GM12864 (cell line): ENCODE data around the gene NHLRC4.

Experiments used
- DNase-seq: peaks from one replicate; pipeline ENCODE4 v3.0.0-alpha.2; 2011; ENCODE audit warnings: low read depth
- H3K4me3 ChIP-seq: 2 replicates; pipeline ENCODE4 v1.5.1; 2011; ENCODE audit warnings: mild to moderate bottlenecking, low read depth, low read length, control low read depth
- TF ChIP-seq, protein P1 (sequence below): IDR thresholded peaks from 2 replicates; pipeline ENCODE4 v1.5.1; 2011; ENCODE audit warnings: low read depth, mild to moderate bottlenecking, moderate library complexity, low read length, control low read depth, inconsistent platforms; ENCODE audit errors: missing control alignments

The NHLRC4 gene

GRCh38 chr16:527015-527903 is 39.5 kb upstream of the NHLRC4 start, which contains the start of gene CAPN15:
CAPN15 (plus strand) TSS chr16:527712; CDS start chr16:546839, 19,127 bp downstream.
- peak within 1 kb of the TSS; percentile 91 for H3K4me3 ChIP-seq
- peak; percentile 38 for DNase-seq
- TF ChIP-seq, protein P1, sequence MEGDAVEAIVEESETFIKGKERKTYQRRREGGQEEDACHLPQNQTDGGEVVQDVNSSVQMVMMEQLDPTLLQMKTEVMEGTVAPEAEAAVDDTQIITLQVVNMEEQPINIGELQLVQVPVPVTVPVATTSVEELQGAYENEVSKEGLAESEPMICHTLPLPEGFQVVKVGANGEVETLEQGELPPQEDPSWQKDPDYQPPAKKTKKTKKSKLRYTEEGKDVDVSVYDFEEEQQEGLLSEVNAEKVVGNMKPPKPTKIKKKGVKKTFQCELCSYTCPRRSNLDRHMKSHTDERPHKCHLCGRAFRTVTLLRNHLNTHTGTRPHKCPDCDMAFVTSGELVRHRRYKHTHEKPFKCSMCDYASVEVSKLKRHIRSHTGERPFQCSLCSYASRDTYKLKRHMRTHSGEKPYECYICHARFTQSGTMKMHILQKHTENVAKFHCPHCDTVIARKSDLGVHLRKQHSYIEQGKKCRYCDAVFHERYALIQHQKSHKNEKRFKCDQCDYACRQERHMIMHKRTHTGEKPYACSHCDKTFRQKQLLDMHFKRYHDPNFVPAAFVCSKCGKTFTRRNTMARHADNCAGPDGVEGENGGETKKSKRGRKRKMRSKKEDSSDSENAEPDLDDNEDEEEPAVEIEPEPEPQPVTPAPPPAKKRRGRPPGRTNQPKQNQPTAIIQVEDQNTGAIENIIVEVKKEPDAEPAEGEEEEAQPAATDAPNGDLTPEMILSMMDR = no peak

DNA sequence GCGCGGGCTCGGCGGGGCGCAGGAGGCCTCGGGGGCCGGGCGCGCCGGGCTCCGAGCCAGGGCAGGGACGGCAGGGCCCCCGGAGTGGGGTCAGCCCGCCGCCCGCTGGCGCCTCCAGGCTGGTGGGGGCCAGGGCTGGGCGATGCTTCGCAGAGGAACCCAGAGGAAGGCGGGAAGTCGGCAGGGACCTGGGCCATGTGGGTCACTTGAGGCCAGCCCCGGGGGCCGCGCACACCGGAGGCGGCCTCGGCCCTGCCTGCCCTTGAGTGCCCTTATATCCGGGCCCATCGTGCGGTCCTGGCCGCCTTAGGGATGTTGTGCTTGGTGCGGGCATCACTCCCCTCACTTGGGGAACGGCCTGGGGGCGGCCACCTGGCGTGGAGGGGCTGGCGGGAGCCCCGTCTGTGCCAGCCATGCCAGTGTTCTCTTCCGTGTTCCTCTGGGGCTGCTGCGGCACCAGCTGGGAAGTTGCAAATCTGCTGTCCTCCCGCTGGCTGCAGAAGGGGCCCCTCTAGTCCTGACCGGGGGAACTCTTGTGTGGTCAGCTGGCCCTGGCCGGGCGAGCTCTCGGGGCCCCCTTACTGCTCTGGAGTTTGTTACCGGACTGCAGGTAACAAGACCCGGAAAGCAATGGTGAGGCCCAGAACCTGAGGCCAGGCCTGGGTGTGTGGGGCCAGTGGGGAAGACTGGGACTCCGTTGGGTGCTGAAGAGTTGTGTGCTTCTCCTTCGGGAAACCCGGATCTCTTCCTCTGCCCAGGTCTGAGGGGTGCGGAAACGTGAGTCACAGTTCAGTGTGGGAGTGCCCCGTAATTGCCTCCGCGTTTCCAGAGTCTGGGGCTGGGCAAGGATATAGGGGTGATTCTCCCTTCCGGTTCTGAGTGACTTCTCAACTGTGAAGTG is 38.4 kb upstream of the NHLRC4 start:
- no peak for DNase-seq
- TF ChIP-seq, protein P1 = no peak

DNA sequence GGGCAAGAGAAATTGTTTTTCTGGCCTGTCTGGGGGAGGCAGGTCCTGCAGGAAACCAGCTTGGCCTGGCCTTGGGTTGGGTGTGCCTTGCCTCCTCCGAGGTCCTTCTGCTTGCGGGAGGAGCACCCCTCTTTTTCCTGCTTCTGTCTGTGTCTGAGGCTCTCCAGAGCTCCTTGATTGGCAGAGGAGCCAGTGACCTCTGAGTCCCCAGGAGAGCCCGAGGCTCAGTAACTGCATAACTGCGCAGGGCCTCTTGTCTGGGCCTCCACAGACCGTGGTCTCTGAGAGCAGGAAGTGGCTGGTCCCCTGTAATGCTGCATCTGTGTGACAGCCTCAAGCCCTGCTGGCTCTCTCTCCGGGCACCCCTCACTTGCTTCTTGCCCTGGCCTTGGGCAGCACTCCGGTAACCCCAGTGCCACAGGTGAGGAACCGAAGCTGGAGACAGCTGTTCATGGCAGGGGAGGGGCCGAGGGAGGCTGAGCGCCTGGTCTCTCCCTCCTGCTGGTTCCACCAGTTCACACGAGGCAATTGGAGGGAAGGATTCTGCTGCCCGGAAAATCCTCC is 37.7 kb upstream of the NHLRC4 start:
- TF ChIP-seq, protein P1 = no peak
- H3K4me3 ChIP-seq = peak overlapping the region; percentile 91
- DNase-seq = no peak

More for the DNA sequence above, 38.4 kb upstream of the NHLRC4 start:
- peak overlapping the region; percentile 91 for H3K4me3 ChIP-seq

DNA sequence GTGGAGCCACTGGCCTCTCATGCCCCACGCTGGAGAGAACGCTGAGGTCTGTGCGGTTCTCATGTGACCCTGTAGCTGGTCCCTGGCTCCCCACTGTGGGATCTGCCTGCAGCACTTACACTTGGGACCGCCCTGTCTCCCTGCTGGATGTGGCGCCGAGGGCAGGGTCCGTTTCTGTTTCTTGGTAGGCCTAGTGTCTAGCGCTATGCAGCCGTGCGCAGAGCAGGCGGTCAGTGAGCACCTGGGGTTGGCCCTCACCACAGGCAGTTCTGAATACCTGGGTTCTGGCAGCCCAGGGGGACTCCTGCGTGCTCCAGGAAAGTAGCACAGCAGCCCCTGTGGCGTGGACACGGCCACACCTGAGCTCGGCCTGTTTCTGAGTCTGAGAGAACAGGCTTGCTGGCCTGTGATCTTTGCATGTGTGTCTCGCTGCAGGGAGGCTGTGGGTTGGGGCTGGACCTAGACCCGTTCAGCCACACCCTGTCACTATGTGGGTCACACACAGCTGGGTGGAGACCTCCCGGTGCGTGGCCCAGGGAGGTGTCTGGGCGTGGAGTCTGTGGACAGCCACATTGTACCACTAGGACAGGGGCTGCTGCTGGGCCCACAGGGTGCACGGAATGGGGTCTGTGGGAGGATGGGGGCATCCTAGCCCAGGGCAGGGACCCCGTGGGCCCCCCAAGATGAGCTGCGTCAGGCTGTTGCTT is 36.5 kb upstream of the NHLRC4 start:
- TF ChIP-seq, protein P1 = no peak
- H3K4me3 ChIP-seq = no peak overlapping the region
- no peak for DNase-seq

DNA sequence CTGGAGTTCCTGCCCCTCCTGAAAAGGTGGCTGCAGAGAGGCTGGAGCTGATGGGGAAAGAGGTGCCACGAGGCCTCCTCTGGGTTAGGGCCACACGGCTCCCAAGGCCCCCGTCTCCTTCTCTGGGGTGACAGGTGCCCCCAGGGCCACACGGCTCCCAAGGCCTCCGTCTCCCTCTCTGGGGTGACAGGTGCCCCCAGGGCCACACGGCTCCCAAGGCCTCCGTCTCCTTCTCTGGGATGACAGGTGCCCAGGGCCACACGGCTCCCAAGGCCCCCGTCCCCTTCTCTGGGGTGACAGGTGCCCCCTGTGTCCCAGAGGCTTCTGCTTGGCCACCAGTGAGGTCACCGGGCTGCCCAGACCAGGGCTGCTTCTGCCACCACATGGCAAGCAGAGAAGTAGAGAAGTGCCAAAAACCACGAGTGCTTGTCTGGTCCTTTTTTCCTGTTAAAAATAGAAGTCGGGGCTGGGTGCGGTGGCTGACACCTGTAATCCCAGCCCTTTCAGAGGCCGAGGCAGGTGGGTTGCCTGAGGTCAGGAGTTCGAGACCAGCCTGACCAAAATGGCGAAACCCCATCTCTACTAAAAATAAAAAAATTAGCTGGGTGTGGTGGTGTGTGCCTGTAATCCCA is 35.2 kb upstream of the NHLRC4 start:
- no peak overlapping the region for H3K4me3 ChIP-seq
- TF ChIP-seq, protein P1 = no peak
- no peak for DNase-seq

DNA sequence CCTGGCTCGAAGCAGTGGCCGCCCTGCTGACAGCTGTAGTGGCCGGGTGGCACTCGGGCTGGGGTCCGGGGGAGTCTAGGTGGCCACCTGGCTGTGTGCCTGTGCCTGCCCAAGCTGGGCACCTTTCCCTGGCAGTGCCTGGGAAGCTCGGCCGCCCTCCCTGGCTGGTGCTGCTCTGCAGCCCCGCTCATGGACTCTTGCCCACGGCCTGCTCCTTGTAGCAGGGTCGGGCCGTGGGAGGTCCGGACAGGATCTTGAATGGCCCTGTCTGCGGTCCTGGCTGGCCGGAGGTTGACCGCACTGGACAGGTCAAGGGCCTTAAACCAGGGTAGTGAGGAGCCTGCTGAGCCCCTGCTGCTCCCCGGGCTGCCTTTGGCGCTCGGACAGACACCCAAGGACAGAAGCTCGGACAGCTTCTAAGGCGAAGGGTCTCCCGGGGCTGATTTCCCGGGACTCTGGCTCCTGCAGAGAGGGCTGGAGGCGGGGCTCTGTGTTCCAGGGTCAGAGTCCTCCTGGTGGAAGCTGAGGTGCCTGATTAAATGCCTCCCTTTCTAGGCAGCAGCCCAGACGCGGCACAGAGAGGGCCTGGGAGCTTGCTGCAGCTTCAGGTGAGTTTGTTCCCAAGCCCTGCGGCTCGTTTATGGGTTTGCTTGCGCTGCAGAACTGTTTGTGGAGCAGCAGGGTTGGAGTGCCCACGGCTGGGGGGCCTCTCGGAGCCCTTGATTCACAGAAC is 33.2 kb upstream of the NHLRC4 start:
- no peak for DNase-seq
- no peak overlapping the region for H3K4me3 ChIP-seq
- TF ChIP-seq, protein P1 = no peak
